Skeletal muscle satellite cell (primary cell): Measurements from ENCODE around the gene GNG12.

Experiments used
- H3K27me3 ChIP-seq: 2 replicates; pipeline ENCODE4 v1.7.0; 2013; ENCODE audit warnings: low read length; ENCODE audit not compliant: control insufficient read depth, insufficient read depth
- H3K36me3 ChIP-seq: 2 replicates; pipeline ENCODE4 v1.7.0; 2013; ENCODE audit warnings: mild to moderate bottlenecking, control low read depth, low read length; ENCODE audit not compliant: insufficient read depth
- H3K4me1 ChIP-seq: 2 replicates; pipeline ENCODE4 v1.7.0; 2013; ENCODE audit warnings: low read length; ENCODE audit not compliant: control insufficient read depth, insufficient read depth
- H3K4me2 ChIP-seq: 2 replicates; pipeline ENCODE4 v1.7.0; 2013; ENCODE audit warnings: mild to moderate bottlenecking, low read length
- H3K4me3 ChIP-seq: 2 replicates; pipeline ENCODE4 v1.7.0; 2013; ENCODE audit warnings: low read length
- H3K9ac ChIP-seq: 2 replicates; pipeline ENCODE4 v1.7.0; 2013; ENCODE audit warnings: mild to moderate bottlenecking, low read depth, low read length, moderate library complexity
- H3K9me3 ChIP-seq: replicated peaks from 2 replicates; pipeline ENCODE4 v1.7.0; 2013; ENCODE audit warnings: mild to moderate bottlenecking, control low read depth, low read length

Gene GNG12

GRCh38 chr1:67855961-67856360, 22.7 kb upstream of the GNG12 start:
- H3K9ac ChIP-seq = no peak overlapping the region
- H3K27me3 ChIP-seq = no peaks in the 10 kb centered on the region
- peaks cover 9% of the 10 kb centered on the region for H3K4me1 ChIP-seq
- H3K4me2 ChIP-seq = no peak overlapping the region
- no peaks in the 10 kb centered on the region for H3K36me3 ChIP-seq
- H3K9me3 ChIP-seq = no peaks in the 10 kb centered on the region
- H3K4me3 ChIP-seq = no peak overlapping the region

GRCh38 chr1:67855444-67855843, 22.2 kb upstream of the GNG12 start:
- H3K27me3 ChIP-seq = no peaks in the 10 kb centered on the region
- H3K4me1 ChIP-seq = peaks cover 14% of the 10 kb centered on the region
- H3K9ac ChIP-seq = no peak overlapping the region
- no peak overlapping the region for H3K4me3 ChIP-seq
- no peaks in the 10 kb centered on the region for H3K36me3 ChIP-seq
- H3K9me3 ChIP-seq = no peaks in the 10 kb centered on the region
- H3K4me2 ChIP-seq = no peak overlapping the region

- H3K9me3 ChIP-seq = no peaks in the 10 kb centered on the region
- no peak overlapping the region for H3K4me3 ChIP-seq
- H3K4me2 ChIP-seq = no peak overlapping the region
- H3K9ac ChIP-seq = no peak overlapping the region
- no peaks in the 10 kb centered on the region for H3K36me3 ChIP-seq
- no peaks in the 10 kb centered on the region for H3K27me3 ChIP-seq
- peaks cover 18% of the 10 kb centered on the region for H3K4me1 ChIP-seq
These were observed 20.4 kb upstream of the GNG12 start for GRCh38 chr1:67853704-67854103.

- H3K4me1 ChIP-seq = peaks cover 18% of the 10 kb centered on the region
- no peak overlapping the region for H3K9ac ChIP-seq
- no peaks in the 10 kb centered on the region for H3K27me3 ChIP-seq
- no peaks in the 10 kb centered on the region for H3K9me3 ChIP-seq
- H3K36me3 ChIP-seq = no peaks in the 10 kb centered on the region
- H3K4me3 ChIP-seq = no peak overlapping the region
- H3K4me2 ChIP-seq = no peak overlapping the region
These were observed 18.5 kb upstream of the GNG12 start for GRCh38 chr1:67851800-67852199.

- Histone ChIP-seq H3K27me3 (no peaks in the 10 kb centered on the region), H3K4me1 (peaks cover 13% of the 10 kb centered on the region), H3K36me3 (no peaks in the 10 kb centered on the region), H3K4me2 (peak overlapping the region; percentile 33), H3K9me3 (no peaks in the 10 kb centered on the region), H3K4me3 (no peak overlapping the region), H3K9ac (no peak overlapping the region)
These were observed 17.4 kb upstream of the GNG12 start for GRCh38 chr1:67850611-67851075.

- Histone ChIP-seq H3K4me1 (peaks cover 11% of the 10 kb centered on the region), H3K9me3 (no peaks in the 10 kb centered on the region), H3K36me3 (no peaks in the 10 kb centered on the region), H3K9ac (no peak overlapping the region), H3K4me2 (peak overlapping the region; percentile 33), H3K27me3 (no peaks in the 10 kb centered on the region), H3K4me3 (no peak overlapping the region)
These were observed 16.9 kb upstream of the GNG12 start for GRCh38 chr1:67850151-67850551.

GRCh38 chr1:67847466-67847865, 14.2 kb upstream of the GNG12 start:
- Histone ChIP-seq H3K9ac (no peak overlapping the region), H3K4me2 (no peak overlapping the region), H3K4me1 (peaks cover 11% of the 10 kb centered on the region), H3K36me3 (no peaks in the 10 kb centered on the region), H3K4me3 (no peak overlapping the region), H3K27me3 (no peaks in the 10 kb centered on the region), H3K9me3 (no peaks in the 10 kb centered on the region)

GRCh38 chr1:67846538-67846937, 13.3 kb upstream of the GNG12 start:
- no peak overlapping the region for H3K4me3 ChIP-seq
- H3K27me3 ChIP-seq = no peaks in the 10 kb centered on the region
- no peaks in the 10 kb centered on the region for H3K9me3 ChIP-seq
- no peak overlapping the region for H3K9ac ChIP-seq
- no peak overlapping the region for H3K4me2 ChIP-seq
- peaks cover 11% of the 10 kb centered on the region for H3K4me1 ChIP-seq
- no peaks in the 10 kb centered on the region for H3K36me3 ChIP-seq

- no peaks in the 10 kb centered on the region for H3K27me3 ChIP-seq
- peaks cover 10% of the 10 kb centered on the region for H3K4me1 ChIP-seq
- H3K4me3 ChIP-seq = no peak overlapping the region
- H3K4me2 ChIP-seq = no peak overlapping the region
- no peaks in the 10 kb centered on the region for H3K36me3 ChIP-seq
- no peaks in the 10 kb centered on the region for H3K9me3 ChIP-seq
- no peak overlapping the region for H3K9ac ChIP-seq
These were observed 11.7 kb upstream of the GNG12 start for GRCh38 chr1:67844988-67845387.

DNA sequence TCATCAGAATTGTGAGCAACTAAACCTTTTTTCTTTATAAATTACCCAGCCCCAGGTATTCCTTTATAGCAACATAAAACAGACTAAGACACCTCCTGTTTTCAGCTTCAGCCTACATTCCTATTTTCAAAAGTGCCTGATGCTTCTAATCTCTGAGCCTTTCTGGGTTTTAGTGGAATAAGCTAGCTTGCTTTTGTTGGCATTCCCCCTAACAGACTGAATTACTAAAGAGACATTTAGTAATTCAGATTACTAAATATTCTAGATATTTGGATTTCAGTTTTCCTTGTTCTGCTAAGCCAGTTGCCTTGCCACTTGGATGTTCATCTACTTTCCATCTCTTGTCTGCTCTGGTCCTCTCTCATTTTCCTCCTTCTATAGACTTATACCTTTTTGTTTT, 10.5 kb upstream of the GNG12 start:
- no peak overlapping the region for H3K4me2 ChIP-seq
- no peak overlapping the region for H3K9ac ChIP-seq
- no peaks in the 10 kb centered on the region for H3K27me3 ChIP-seq
- no peaks in the 10 kb centered on the region for H3K9me3 ChIP-seq
- no peaks in the 10 kb centered on the region for H3K36me3 ChIP-seq
- H3K4me1 ChIP-seq = peaks cover 20% of the 10 kb centered on the region
- H3K4me3 ChIP-seq = no peak overlapping the region

DNA sequence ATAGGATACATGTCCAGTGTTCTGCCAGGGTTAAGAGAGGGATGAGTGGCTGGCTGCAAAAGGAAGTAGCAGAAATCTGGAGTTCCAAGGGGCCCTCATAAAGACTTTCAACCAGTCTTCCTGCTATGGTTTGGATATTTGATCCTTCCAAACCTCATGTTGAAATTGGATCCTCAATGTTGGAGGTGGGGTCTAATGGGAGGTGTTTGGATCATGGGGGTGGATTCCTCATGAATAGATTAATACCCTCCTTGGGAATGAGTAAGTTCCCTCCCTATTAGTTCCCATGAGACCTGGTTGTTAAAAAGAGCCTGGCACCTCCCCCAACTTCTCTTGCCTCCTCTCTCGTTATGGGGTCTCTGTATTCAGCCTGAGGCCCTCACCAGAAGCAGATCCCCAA, 10.1 kb upstream of the GNG12 start:
- Histone ChIP-seq H3K9ac (no peak overlapping the region), H3K4me1 (peaks cover 25% of the 10 kb centered on the region), H3K27me3 (no peaks in the 10 kb centered on the region), H3K36me3 (no peaks in the 10 kb centered on the region), H3K4me3 (no peak overlapping the region), H3K4me2 (no peak overlapping the region), H3K9me3 (no peaks in the 10 kb centered on the region)

DNA sequence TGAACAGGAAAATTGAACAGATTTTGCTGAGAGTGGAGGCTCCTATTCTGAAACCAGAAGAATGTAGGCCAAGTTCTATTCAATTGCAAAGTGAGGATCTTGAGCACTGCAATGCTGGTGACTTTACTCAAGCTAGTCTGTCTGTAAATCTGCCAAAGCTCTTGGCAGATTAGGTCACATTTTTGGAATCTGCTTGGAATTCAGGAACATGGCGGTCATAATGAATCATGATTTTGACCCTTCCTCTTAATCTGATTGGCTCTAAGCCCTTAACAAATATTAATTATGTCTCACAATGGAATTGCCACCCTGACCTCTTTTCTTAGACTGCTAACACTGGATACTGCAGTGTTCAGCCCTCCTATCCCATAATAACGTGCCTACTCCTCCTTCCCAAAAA, 7.2 kb upstream of the GNG12 start:
- H3K4me2 ChIP-seq = no peak overlapping the region
- no peaks in the 10 kb centered on the region for H3K36me3 ChIP-seq
- H3K27me3 ChIP-seq = no peaks in the 10 kb centered on the region
- H3K4me3 ChIP-seq = no peak overlapping the region
- H3K4me1 ChIP-seq = peaks cover 29% of the 10 kb centered on the region
- no peak overlapping the region for H3K9ac ChIP-seq
- H3K9me3 ChIP-seq = no peaks in the 10 kb centered on the region
